ENCODE measurements around the gene PRKAR2B.

PRKAR2B gene

GRCh38 chr7:107180378-107180777, 135.9 kb downstream of the PRKAR2B start:
- H3K4me3 ChIP-seq (ENCODE audit: low read depth, low read length): no peak overlapping the region
- TF ChIP-seq CTCF (IDR thresholded peaks at IDR 0.05; ENCODE audit: low read depth, low read length): no peak

DNA sequence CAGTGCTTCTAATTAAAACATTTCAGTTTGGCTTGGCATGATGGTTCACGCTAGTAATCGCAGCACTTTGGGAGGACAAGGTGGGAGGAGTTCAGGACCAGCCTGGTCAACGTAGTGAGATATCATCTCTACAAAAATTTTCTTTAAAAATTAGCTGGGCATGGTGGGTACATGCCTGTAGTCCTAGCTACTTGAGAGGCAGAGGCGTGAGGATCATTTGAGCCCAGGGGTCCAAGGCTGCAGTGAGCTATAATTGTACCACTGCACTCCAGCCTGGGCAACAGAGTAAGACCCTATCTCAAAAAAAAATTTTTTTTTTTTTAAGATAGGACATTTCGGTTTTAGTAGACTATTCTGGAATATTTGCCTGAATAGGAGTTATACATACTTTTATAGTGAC, 136.7 kb downstream of the PRKAR2B start:
- TF ChIP-seq CTCF (IDR thresholded peaks at IDR 0.05; ENCODE audit: low read depth, low read length): no peak
- no peak overlapping the region for H3K4me3 ChIP-seq (ENCODE audit: low read depth, low read length)

DNA sequence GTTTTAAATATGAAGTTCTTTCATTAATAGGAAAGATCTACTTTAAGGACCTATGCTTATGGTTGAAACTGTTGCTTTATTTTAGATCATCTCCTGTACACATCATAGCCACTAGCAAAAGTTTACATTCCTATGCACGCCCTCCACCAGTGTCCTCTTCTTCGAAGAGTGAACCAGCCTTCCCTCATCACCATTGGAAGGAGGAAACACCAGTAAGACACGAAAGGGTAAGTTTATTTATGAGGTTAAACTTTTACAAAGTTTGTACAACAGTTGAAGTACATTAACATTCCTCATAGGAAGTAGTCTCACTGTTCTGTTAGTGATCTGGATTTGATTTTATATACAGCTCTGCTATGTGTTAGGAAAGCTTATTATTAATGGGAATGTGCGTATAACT, 141.2 kb downstream of the PRKAR2B start:
- TF ChIP-seq CTCF (IDR thresholded peaks at IDR 0.05; ENCODE audit: low read depth, low read length): no peak
- H3K4me3 ChIP-seq (ENCODE audit: low read depth, low read length): no peak overlapping the region

DNA sequence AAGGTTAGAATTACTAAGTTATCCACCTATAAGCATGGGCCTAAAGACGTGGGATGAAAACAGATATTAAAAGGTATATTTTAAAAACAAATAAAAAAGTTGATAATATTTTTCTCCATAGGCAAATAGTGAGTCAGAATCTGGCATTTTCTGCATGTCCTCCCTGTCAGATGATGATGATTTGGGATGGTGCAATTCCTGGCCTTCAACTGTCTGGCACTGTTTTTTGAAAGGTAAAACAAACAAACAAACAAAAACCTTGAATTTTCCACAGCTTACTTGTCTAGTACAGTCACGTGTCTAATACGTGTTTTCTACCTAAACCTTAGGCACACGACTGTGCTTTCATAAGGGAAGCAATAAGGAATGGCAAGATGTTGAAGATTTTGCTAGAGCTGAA, 141.7 kb downstream of the PRKAR2B start:
- H3K4me3 ChIP-seq (ENCODE audit: low read depth, low read length): no peak overlapping the region
- no peak for TF ChIP-seq CTCF (IDR thresholded peaks at IDR 0.05; ENCODE audit: low read depth, low read length)

DNA sequence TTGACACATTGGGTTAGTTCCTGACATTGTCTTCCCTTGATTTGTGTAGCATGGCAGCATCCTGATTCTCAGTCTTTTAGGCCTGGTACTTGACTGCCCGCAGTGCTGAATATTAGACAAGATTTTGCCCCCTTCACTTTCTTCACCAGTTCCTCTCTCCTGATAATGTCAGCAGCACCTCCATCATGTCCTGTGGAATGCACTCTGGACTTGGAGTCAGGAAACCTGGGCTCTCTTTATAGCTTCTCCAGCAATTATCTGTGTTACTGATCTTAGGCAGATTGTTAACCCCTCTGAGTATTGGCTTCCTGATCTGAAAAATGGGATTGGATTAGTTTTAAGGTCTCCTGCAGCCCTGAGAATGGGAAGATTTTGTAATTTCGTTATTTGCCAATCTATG, 143.3 kb downstream of the PRKAR2B start:
- no peak for TF ChIP-seq CTCF (IDR thresholded peaks at IDR 0.05; ENCODE audit: low read depth, low read length)
- no peak overlapping the region for H3K4me3 ChIP-seq (ENCODE audit: low read depth, low read length)

DNA sequence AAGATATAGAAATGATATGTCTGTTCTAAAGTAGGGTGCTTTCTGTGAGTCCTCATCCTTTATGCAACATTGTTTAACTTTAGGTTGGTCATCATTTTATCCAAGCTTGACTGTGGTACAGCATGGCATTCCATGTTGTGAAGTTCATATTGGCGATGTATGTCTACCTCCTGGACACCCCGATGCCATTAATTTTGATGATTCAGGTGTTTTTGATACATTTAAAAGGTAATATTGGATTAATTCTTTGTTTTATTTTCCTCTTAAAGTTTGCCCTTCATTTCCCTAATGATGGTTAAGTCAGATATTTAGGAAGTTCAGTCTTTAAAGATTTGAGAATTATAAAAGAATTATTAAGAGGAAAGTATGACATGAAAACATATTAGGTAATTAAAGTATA, 145.6 kb downstream of the PRKAR2B start:
- no peak overlapping the region for H3K4me3 ChIP-seq (ENCODE audit: low read depth, low read length)
- no peak for TF ChIP-seq CTCF (IDR thresholded peaks at IDR 0.05; ENCODE audit: low read depth, low read length)

DNA sequence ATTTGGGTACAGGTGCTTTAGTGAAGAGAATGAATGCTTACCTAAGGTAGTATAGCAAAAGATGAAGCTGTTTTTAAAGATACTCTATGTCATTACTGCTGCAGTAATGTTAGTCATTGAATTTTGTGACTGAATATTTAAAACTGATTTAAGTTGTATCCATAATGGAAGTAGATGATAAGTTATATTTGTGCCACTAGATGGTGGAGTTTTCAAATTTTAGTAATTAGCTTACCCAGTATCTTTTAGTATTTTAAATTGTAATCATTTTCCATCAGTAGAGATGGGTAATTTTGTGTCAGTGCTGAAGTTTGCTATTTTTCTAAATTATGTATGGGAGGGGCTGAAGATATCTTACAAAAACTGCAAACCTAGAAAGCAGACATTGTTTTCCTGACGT, 149.5 kb downstream of the PRKAR2B start:
- TF ChIP-seq CTCF (IDR thresholded peaks at IDR 0.05; ENCODE audit: low read depth, low read length): no peak
- no peak overlapping the region for H3K4me3 ChIP-seq (ENCODE audit: low read depth, low read length)
